SK-N-MC (cell line): Measurements from ENCODE around the gene LOXL1.

Experiments
- DNase-seq: peaks from one replicate; pipeline ENCODE4 v3.0.0-alpha.2; 2011; ENCODE audit warnings: low read depth, low spot score
- H3K27ac ChIP-seq: fragments of 200-600 bp; sonication (generic); 2 replicates; pipeline ENCODE4 v1.5.1; 2016; ENCODE audit warnings: mixed run types
- H3K36me3 ChIP-seq: fragments of 200-600 bp; sonication (generic); 2 replicates; pipeline ENCODE4 v1.6.1; 2017; ENCODE audit warnings: antibody characterized with exemption, low read length, mixed read lengths; ENCODE audit not compliant: insufficient read depth
- H3K4me3 ChIP-seq: fragments of 200-600 bp; sonication (generic); 2 replicates; pipeline ENCODE4 v1.5.1; 2016
- H3K9ac ChIP-seq: fragments of 200-600 bp; sonication (generic); 2 replicates; pipeline ENCODE4 v1.8.0; 2017; ENCODE audit warnings: mixed run types, mixed read lengths; ENCODE audit not compliant: insufficient read length
- H3K9me3 ChIP-seq: fragments of 200-600 bp; sonication (generic); 2 replicates; pipeline ENCODE4 v1.6.1; 2017; ENCODE audit warnings: low read depth, mild to moderate bottlenecking, antibody characterized with exemption, low read length, moderate library complexity, mixed read lengths
- EZH2 ChIP-seq: fragments of 200-600 bp; sonication (generic); IDR thresholded peaks from one replicate; pipeline ENCODE4 v1.6.1; 2017; ENCODE audit warnings: antibody characterized with exemption
- FOXP2 ChIP-seq: optimal IDR thresholded peaks from 2 replicates; pipeline ENCODE3; 2011; ENCODE audit warnings: mild to moderate bottlenecking, moderate library complexity; ENCODE audit not compliant: insufficient read depth; ENCODE audit errors: extremely low read length, control extremely low read depth
- POLR2AphosphoS5 ChIP-seq: IDR thresholded peaks from 2 replicates; pipeline ENCODE4 v1.6.1; 2012; ENCODE audit warnings: mild to moderate bottlenecking, low read depth, low read length, borderline replicate concordance

Gene LOXL1

DNA sequence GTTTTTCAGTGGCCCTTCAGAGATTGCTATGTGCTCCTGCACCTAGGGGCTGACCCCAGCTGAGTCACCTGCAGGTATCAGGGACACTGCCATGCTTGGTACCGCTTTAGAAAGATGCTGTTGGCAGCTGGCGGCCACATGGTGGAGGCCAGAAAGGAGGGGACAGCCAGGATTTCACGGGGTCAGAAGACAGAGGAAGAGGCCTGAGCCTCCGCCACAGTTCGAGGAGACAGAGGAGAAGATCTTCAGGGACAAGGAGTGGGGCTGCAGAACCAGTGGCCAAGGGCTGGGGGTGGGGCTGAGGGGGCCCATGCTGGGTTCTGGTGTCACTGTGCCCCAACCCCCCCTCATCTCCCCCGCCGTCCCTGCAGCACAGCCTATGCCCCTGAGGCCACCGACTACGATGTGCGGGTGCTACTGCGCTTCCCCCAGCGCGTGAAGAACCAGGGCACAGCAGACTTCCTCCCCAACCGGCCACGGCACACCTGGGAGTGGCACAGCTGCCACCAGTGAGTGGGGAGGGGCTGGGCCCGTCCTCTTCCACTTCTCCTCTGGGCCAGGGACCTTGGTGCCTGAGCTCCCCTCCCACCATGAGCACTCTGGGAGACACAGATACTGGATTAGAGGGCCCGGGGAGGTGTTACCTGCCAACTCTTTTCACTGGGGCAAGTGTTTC lies 19.9 kb downstream of the LOXL1 start:
- no peaks in the 10 kb centered on the region for H3K9me3 ChIP-seq
- no peak overlapping the region for H3K9ac ChIP-seq
- H3K4me3 ChIP-seq, result no peak overlapping the region
- TF ChIP-seq EZH2 (no peak), POLR2AphosphoS5 (no peak)
- H3K36me3 ChIP-seq, result no peaks in the 10 kb centered on the region
- H3K27ac ChIP-seq, result no peak overlapping the region
- DNase-seq, result no peak

DNA sequence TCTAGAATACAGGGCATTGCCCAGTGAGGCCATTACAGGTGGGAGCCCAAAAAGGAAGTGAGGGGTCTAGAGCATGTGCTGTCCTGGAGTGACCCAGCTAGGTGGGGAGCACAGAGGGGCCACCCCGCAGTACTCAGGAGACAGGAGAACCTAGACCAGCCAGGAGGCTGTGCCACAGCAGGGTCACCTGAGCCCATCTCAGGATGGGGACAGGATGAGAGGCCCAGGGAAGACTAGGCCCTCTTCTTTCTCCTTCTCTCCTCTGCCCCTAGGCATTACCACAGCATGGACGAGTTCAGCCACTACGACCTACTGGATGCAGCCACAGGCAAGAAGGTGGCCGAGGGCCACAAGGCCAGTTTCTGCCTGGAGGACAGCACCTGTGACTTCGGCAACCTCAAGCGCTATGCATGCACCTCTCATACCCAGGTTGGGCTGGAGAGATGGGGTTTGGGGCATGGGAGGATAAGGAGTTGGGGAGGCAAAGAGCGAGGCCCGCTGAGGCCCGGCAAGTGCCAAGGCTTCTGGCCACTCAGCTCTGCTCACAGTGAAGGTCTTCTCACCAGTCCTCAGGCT lies 20.6 kb downstream of the LOXL1 start:
- H3K27ac ChIP-seq, result no peak overlapping the region
- no peaks in the 10 kb centered on the region for H3K9me3 ChIP-seq
- DNase-seq, result no peak
- no peak overlapping the region for H3K9ac ChIP-seq
- H3K36me3 ChIP-seq, result no peaks in the 10 kb centered on the region
- H3K4me3 ChIP-seq, result no peak overlapping the region
- TF ChIP-seq EZH2 (no peak), FOXP2 (no peak), POLR2AphosphoS5 (no peak)

DNA sequence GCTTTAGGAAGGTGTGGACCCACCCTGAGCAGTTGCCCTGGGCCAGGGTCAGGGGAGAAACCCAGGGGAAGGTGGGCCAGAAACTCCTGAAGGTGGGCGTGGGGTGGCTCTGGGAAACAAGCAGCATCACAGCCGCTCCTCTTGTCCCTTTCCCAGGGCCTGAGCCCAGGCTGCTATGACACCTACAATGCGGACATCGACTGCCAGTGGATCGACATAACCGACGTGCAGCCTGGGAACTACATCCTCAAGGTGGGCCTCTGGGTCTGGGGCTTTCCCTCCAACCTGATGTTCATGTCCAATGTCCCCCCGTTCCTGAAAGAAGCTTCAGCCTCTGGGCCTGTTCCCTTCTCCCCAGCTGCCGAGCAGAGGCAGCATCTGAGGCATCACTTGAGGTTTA lies 21.4 kb downstream of the LOXL1 start:
- Histone ChIP-seq H3K36me3 (no peaks in the 10 kb centered on the region), H3K9me3 (no peaks in the 10 kb centered on the region), H3K9ac (no peak overlapping the region), H3K27ac (no peak overlapping the region), H3K4me3 (no peak overlapping the region)
- TF ChIP-seq FOXP2 (no peak), EZH2 (no peak), POLR2AphosphoS5 (no peak)
- no peak for DNase-seq

DNA sequence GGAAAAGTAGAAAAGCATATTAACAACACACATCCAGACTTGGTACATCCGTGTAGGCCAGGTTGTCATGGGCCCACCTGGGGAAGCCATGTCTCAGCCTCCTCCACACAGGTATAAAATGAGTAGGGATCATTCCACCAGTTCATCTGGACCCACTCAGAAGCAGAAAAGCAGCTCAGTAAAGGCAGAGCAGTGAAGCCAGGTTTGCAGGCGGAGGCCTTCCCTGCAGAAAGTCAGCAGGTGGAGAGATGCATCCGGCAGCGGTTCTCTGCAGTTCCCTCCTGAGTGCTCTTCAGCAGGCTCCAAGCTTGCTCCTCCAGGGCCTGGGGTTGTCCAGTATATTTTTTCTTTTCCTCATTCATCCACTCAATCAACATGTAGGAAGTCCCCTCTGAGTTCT lies 22.1 kb downstream of the LOXL1 start:
- H3K9me3 ChIP-seq, result no peaks in the 10 kb centered on the region
- no peak overlapping the region for H3K27ac ChIP-seq
- no peaks in the 10 kb centered on the region for H3K36me3 ChIP-seq
- no peak for DNase-seq
- H3K9ac ChIP-seq, result no peak overlapping the region
- TF ChIP-seq FOXP2, result no peak
- no peak for TF ChIP-seq EZH2
- TF ChIP-seq POLR2AphosphoS5, result no peak
- no peak overlapping the region for H3K4me3 ChIP-seq

DNA sequence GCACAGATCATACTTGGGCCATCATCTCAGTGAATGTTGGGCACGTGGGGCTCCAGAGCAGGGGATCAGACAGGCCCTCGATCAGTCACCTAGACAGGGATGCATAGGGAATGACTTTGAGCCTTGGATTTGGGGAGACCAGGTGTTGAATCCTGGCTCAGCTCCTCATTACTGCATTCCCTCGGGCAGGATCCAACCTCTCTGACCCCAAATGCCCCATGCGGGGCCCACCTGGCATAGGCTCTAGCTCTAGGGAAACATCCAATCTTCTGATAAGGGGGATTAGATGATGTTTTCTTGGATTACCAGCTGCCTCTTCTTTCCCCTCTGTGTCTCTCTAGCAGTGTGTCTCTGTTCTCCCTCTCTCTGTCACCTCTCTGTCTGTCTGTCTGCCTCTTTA lies 22.7 kb downstream of the LOXL1 start:
- TF ChIP-seq EZH2, result no peak
- TF ChIP-seq FOXP2, result no peak
- TF ChIP-seq POLR2AphosphoS5, result no peak
- DNase-seq, result no peak

DNA sequence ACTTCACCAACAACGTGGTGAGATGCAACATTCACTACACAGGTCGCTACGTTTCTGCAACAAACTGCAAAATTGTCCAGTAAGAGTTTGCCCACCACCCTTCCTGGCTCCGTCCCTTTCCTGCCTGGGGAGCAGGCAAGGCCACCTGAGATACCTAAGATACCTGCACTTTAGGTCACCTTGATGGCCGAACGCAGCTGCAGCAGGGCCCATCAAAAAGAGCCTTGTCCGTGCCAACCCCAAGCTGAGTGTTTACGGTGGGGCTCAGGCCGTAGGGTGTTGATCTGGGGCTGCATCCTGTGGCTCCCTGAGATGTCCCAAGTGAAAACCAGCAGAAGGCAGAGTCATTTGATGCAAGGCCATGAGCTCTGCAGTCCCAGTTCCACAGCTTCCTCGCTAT lies 23.2 kb downstream of the LOXL1 start:
- no peaks in the 10 kb centered on the region for H3K36me3 ChIP-seq
- no peaks in the 10 kb centered on the region for H3K9me3 ChIP-seq
- no peak overlapping the region for H3K9ac ChIP-seq
- no peak overlapping the region for H3K27ac ChIP-seq
- DNase-seq, result no peak
- H3K4me3 ChIP-seq, result no peak overlapping the region
- TF ChIP-seq POLR2AphosphoS5 (no peak), EZH2 (no peak), FOXP2 (no peak)

More for the DNA sequence above, 22.7 kb downstream of the LOXL1 start:
- Histone ChIP-seq H3K9ac (no peak overlapping the region), H3K9me3 (no peaks in the 10 kb centered on the region), H3K36me3 (no peaks in the 10 kb centered on the region), H3K4me3 (no peak overlapping the region), H3K27ac (no peak overlapping the region)

DNA sequence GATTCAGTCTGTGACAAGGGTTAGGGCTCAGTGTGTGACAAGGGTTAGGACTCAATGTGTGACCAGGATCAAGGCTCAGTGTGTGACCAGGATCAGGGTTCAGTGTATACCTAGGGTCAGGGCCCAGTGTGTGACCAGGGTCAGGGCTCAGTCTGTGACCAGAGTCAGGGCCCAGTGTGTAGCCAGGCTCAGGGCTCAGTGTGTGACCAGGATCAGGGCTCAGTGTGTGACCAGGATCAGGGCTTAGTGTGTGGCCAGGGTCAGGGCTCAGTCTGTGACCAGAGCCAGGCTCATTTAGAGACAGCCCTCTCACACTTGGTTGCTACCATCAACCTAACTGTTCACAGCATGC lies 24.2 kb downstream of the LOXL1 start:
- TF ChIP-seq EZH2, result no peak
- TF ChIP-seq FOXP2, result no peak
- no peak for TF ChIP-seq POLR2AphosphoS5
- Histone ChIP-seq H3K36me3 (no peaks in the 10 kb centered on the region), H3K9ac (no peak overlapping the region), H3K4me3 (peak overlapping the region; percentile 55; the same call in 1 of the 2 replicates), H3K9me3 (no peaks in the 10 kb centered on the region), H3K27ac (peak overlapping the region; percentile 90; the same call in 1 of the 2 replicates)
- no peak for DNase-seq

DNA sequence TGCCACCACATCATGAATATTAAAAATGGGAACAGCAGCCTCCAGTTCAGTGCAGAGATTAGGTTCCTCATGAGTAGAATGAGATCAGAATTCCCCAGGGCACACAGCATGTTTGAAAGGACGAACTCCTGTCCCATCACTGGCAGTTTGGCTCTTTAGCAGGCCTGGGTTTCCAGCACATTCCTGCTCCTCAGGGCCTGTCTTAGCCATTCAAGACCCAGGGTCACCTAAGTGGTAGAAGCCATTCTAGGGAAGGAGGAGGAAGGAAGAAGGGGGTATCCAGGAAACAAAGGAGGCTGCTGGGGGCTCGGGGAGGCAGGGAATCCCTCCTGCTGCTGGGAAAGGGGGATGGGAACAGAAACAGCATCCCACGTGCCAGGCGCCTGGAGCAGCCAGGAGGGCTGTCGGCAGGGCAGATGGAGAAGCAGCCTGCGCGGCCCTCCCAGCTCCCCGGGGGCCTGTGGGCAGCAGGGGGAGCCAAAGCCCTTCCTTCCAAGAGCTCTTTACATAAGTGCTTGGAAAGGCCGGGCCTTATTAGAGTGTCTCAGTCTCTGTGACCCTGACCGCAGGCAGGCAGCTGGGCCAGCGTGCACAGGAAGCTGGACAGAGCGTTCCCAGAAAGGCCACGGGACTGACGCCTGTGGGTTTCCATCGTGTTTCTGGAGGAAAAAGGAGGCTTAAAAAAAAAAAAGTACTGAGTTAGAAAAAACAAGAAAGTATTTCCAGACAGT lies 24.7 kb downstream of the LOXL1 start:
- DNase-seq, result peak; percentile 90
- Histone ChIP-seq H3K9me3 (no peaks in the 10 kb centered on the region), H3K27ac (peak overlapping the region; percentile 90), H3K36me3 (no peaks in the 10 kb centered on the region), H3K4me3 (peak overlapping the region; percentile 55), H3K9ac (peak overlapping the region; percentile 67)
- TF ChIP-seq FOXP2, result no peak
- TF ChIP-seq POLR2AphosphoS5, result no peak
- TF ChIP-seq EZH2, result no peak
